Daoy (cell line): ENCODE results near the gene CCL5. TPM values are rescaled to one million over a fixed set of nuclear protein-coding genes. Genes with fewer than 3 reads are reported as not detected.
A peak's percentile ranks its signal among the peaks of the same experiment; 100 is the strongest.

ENCODE experiments used
- DNase-seq: peaks from one replicate; pipeline ENCODE4 v3.0.0-alpha.2; 2015; ENCODE audit warnings: low read depth
- total RNA-seq: library from RNA; depleted of rRNA; stranded (reverse); fragments of >200 nt; shearing (Covaris generic); gene quantifications from 2 replicates; pipeline ENCODE4 v1.2.3, GENCODE V29; 2014; rRNA removed

Gene CCL5
- total RNA-seq, result 9.0 and 14.4 TPM in 2 replicates

- DNase-seq, result peak; percentile 25
Observed at GRCh38 chr17:35879773-35880654, at the start of gene CCL5. CCL5 (minus strand) TSS chr17:35880360.

DNA sequence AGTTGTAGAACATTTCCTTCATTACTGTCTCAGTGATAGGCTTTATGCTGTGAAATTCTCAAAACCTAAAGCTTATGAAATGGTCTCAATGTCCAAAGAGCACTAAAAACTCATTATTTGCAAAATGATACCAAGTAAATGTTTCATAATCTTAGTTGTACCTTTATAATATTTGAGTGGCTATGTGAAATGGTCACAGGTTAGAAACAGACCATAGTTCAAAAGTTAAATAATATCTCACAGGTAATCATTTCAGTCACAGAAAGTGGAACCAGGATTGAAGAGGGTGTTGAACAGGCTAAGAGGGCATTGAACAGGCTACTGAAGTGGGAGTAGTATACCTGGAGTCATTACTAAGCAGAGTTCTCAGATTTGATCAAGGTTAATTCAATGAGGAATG is 47.6 kb upstream of the CCL5 start:
- DNase-seq, result no peak

DNA sequence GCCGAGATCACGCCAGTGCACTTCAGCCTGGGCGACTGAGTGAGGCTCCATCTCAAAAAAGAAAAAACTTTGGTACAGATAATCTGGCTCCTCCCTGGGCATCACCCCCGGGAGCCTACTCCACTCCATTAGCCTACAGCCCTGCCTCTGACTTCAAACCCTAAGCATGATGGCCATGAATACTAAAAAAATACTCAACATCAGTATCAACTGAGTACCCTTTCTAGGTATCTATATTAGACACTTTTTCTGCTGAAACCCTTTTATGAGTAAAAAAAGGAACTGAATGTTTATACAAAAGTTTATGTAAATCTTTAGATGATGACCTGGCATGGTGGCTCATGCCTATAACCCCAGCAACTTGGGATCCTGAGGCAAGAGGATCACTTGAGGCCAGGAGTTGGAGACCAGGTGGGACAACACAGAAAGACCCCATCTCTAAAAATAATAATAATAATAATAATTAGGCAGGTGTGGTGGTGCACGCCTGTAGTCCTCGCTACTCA is 43.5 kb upstream of the CCL5 start:
- DNase-seq, result no peak

DNA sequence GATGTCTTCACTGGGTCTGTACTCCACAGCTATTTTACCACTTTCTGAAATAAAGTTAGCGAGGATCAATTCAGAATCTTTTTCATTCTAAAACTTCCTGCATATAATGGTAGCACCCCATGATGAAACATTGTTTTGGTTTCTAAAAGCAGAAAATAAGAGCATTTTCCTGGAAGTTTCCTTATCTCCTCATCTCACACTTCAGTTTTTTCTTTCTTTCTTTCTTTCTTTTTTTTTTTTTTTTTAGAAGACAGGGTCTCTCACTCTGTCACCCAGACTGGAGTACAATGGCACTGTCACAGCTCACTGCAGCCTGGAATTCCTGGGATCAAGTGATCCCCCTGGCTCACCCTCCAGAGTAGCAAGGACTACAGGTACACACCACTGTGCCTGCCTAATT is 40.1 kb upstream of the CCL5 start:
- DNase-seq, result no peak

GRCh38 chr17:35918665-35919064 is 38.5 kb upstream of the CCL5 start:
- no peak for DNase-seq

GRCh38 chr17:35917519-35918213 is 37.5 kb upstream of the CCL5 start:
- DNase-seq, result no peak

- no peak for DNase-seq
Observed at GRCh38 chr17:35915153-35915964, 35.2 kb upstream of the CCL5 start.

- no peak for DNase-seq
Observed at GRCh38 chr17:35914354-35914753, 34.2 kb upstream of the CCL5 start.

GRCh38 chr17:35913609-35914008 is 33.4 kb upstream of the CCL5 start:
- no peak for DNase-seq

DNA sequence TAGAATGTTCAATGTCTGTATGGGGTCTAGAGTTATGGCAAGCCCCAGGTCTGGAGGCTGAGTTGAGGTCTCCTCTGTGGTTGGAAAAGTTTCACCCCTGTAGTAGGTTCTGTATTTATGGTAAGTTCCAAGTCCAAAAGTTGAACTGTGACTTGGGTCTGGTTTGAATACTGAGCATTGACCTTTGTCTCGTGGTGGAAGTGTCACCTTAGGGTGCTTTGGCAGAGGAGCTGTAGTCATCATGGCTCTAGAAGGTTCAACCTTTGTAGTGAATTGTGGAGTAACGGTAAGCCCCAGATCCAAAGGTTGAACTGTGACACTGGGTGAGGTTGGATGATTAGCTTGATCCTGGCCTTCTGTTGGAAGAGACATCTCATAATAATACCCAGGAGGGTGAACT is 32.8 kb upstream of the CCL5 start:
- no peak for DNase-seq

DNA sequence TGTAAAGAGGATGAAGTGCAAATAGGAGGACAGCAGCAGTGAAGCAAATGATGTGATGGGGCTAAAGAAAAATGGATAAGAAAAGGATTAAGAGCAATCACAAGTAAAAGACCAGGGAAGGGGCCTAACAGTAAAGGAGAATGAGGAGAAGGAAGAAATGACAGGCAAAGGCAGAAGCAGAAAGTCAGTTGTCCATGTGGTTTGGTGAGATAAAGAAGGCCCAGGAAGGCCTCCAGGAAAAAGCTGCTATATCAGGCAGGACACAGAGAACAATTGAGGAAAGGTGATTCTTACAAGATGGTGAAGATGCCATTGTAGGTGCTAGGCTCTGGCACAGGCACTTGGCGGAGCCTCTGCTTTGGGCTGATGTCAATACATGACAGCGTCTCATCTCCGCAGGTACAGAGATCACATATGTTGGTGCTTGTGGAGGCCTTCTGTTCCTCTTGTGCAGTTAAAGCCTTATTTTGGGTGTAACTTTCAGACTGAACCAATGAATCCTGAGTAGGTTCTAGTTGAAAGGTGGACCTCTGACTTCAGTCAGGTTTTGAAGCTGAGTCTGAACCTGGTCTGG is 32.3 kb upstream of the CCL5 start:
- DNase-seq, result no peak

- no peak for DNase-seq
Observed at GRCh38 chr17:35909408-35909807, 29.2 kb upstream of the CCL5 start.

DNA sequence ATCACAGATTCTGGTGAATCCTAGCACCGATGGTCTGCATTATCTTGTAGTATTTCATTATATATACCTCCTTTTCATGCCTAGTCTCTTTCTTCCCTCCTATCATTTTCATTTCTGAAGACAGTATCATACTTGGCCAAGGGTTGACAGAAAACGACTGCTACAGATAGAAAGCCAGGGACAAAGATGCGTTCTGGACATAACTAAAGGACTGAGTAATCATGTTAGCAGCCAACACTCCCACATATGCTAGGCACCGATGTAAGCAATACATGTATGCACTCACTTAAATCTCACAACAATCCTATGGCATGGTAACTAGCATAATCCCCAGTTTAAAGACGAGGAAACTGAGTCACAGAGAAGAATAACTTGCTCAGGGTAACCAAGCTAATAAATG is 27.5 kb upstream of the CCL5 start:
- no peak for DNase-seq

DNA sequence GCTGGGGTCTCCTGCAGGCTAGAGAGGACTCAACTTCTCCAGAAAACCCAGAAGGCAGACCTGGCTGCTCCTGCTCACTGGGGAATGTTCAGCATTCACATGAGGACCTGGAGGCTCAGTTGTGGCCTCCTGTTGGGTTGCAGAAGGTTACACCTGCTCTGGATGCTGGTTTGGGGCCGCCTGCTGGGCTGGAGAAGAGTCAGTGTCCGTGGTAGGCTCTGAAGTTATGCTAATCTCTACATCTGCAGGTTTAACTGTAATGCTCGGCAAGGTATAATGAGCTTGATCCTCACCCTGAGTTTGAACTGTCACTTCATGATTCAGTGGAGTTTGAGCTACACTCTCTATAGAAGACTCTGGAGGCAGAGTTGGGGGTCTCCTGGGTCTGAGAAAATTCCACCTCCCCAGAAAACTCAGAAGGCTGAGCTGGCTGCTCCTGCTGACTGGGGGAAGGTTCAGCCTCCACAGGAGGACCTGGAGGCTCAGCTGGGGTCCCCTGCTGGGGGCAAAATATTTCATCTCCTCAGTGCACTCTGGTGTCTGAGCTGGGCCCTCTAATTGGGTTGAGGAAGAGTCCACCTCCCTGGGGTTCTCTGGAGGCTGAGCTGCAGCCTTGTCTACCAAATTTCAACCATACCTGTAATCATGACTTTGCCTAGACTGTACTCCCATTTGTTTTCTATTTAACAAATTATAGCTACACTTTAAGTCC is 26.9 kb upstream of the CCL5 start:
- DNase-seq, result no peak

DNA sequence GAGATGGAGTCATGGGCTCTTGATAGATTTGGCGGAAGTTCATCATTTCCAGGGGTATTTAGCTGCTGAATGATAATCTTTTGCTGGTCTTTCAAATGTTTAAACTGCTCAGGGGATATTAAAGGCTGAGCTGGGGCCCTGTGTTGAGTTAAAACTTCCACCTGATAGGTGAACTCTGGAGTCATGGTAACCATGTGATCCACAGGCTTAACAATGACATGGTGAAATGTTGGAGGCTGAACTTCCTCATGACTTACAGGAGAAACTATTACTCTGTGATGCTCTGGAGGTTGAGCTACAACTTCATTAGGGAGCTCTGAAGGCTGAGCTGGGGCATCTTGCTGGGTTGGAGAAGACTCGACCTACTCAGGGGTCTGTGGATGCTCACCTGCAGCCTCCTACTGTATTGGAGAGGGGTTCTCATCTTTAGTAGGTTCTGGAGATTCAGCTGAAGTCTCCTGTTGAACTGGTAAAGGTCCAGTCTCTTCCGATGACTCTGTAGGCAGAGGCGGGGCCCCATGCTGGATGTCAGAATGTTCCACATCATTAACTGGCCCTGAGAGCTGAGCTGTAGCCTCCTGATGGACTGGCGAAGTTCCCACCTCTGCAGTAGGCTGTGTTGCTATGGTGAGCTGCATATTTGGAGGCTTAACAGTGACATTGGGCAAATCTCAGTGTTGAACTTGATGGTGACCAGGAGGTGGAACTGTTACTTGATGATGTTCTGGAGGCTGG is 26.2 kb upstream of the CCL5 start:
- no peak for DNase-seq

GRCh38 chr17:35903451-35903850 is 23.3 kb upstream of the CCL5 start:
- DNase-seq, result no peak

- DNase-seq, result no peak
Observed at GRCh38 chr17:35901631-35902175, 21.5 kb upstream of the CCL5 start.

DNA sequence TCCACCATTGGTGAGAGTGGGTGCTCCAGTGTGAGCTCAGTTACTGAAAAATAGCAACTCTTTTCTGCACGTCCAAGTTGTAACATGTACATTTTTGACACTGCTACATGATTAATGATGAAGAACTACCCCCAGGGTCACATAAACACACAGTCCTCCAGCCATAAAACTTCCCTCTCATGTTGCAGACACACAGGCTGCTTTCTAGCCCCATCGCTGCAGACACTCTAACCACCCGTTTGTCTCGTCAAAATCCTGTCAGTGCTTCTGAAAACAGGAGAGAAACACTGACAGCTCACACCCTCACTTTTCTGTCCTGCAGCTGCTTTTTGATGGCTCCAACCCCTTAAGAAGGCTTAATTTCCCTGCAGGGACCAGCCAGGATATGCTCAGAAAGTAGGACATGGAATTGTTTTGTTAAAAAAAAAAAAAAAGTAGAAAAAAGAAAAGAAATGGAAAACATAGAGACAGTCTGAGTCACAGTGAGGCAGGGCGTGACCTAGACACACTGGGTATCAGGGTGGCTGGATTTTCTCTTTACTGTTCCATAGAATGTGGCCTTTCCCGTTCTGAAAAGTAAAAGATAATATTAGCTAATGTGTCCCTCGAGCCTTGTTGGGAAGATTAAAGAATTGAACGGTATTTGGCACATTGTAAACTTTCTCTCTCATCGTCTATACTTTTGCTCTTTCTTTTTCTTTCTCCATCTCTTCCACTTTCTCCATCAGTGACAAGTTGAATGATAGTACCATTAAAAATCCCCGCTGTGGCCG is 20.7 kb upstream of the CCL5 start:
- peak; percentile 29 for DNase-seq

DNA sequence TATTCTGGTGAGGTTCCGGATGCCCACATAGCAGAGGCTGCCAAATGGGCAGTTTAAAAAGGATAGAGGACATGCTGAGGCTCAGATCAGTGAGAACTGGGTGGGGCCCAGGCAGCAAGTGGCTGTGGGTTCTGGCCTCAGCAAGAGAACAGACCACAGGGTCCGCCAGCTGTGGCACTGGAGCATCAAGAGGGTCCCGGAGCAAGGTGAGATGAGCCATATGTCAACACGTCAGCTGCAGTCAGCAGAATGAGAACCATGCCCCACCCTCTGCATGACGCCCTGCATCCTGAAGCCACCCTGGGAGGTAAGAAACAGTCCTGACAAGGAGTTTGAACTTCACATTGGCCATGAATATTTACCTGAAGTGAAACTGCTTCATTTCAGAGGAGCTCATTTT is 20.1 kb upstream of the CCL5 start:
- DNase-seq, result peak; percentile 38
